Ishikawa (cell line): ENCODE data around the gene SP1.

Source experiments
- CEBPB ChIP-seq: IDR thresholded peaks from 2 replicates; pipeline ENCODE4 v1.6.1; 2012
- EP300 ChIP-seq: IDR thresholded peaks from 2 replicates; pipeline ENCODE4 v1.6.1; 2012; ENCODE audit warnings: borderline replicate concordance
- RAD21 ChIP-seq: IDR thresholded peaks from 2 replicates; pipeline ENCODE4 v1.6.1; 2012; ENCODE audit warnings: low read depth
- REST ChIP-seq: IDR thresholded peaks from 2 replicates; pipeline ENCODE4 v1.6.1; 2012; ENCODE audit warnings: low read depth, mild to moderate bottlenecking
- TAF1 ChIP-seq: IDR thresholded peaks from 2 replicates; pipeline ENCODE4 v1.6.1; 2012; ENCODE audit warnings: low read depth, mild to moderate bottlenecking
- TCF12 ChIP-seq: IDR thresholded peaks from 2 replicates; pipeline ENCODE4 v1.6.1; 2012; ENCODE audit warnings: low read depth

GRCh38 chr12:53452159-53453077 lies 72.4 kb downstream of the SP1 start:
- peak; percentile 47; the same call in 1 of the 2 replicates for TF ChIP-seq EP300
- no peak for TF ChIP-seq REST
- peak; percentile 62; the same call in 1 of the 2 replicates for TF ChIP-seq TAF1
- no peak; the same call in 1 of the 2 replicates for TF ChIP-seq CEBPB
- no peak for TF ChIP-seq RAD21
- TF ChIP-seq TCF12: peak; percentile 76
